Nephron progenitor cell (in vitro differentiated cells): ENCODE measurements around the gene MBNL2.
A peak's percentile ranks its signal among the peaks of the same experiment; 100 is the strongest.

Experiments
- DNase-seq: peaks from one replicate; pipeline ENCODE4 v3.0.0; 2021
- H3K27ac Mint-ChIP-seq: 2 replicates; pipeline ENCODE4 v1.8.0; 2021; ENCODE audit warnings: mild to moderate bottlenecking, moderate library complexity, mixed read lengths
- H3K27me3 Mint-ChIP-seq: 2 replicates; pipeline ENCODE4 v1.8.0; 2021; ENCODE audit warnings: mild to moderate bottlenecking, low read depth, mixed read lengths; ENCODE audit not compliant: poor library complexity
- H3K36me3 Mint-ChIP-seq: 2 replicates; pipeline ENCODE4 v1.8.0; 2021; ENCODE audit warnings: low read depth, mixed read lengths
- H3K4me1 Mint-ChIP-seq: 2 replicates; pipeline ENCODE4 v1.8.0; 2021; ENCODE audit warnings: mixed read lengths
- H3K4me3 Mint-ChIP-seq: 2 replicates; pipeline ENCODE4 v1.8.0; 2021; ENCODE audit warnings: mild to moderate bottlenecking, moderate library complexity, mixed read lengths
- H3K9me3 Mint-ChIP-seq: 2 replicates; pipeline ENCODE4 v1.8.0; 2021; ENCODE audit warnings: mild to moderate bottlenecking, moderate library complexity, mixed read lengths
- TF ChIP-seq, protein P1 (sequence below): fragments of 200-600 bp; sonication (generic); IDR thresholded peaks from 2 replicates; pipeline ENCODE4 v1.5.0; 2021; ENCODE audit warnings: antibody characterized with exemption

Gene MBNL2

DNA sequence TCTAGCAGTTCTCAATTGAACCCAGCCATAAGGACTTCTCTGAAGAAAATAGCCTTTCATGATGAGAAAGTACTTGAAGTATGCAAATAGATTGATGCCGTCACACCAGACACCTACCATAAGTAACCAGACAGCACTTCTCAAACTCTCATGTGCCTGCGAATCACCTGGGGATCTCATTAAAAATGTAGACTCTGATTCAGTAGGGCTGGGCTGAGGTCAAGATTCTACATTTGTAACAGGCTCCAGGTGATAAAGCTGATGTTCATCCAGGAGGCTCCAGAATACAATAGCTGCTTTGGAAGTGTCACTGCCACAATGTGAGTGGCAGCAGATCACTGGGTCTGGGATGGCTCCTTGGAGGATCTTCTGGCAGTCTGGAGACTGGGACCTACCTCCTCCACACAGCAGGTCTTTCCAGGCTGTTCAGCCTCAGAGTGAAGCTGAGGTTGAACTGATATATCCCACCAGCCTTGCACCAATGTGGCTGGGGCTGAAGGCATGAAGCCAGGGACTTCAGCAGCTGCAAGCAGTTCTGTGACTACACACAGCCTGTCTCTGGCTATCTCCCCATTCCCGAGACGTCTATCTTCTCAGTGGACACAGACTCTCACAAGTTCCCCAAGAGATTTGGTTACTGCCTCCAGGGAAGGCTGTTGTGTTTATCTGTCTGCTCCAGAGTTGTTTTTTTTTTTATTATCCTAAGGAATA is 9.1 kb downstream of the MBNL2 start:
- DNase-seq, result no peak
- Mint-ChIP-seq H3K9me3 (peaks cover 27% of the 10 kb centered on the region), H3K4me3 (no peak overlapping the region), H3K27ac (no peak overlapping the region), H3K4me1 (peaks cover 43% of the 10 kb centered on the region), H3K36me3 (peaks cover 75% of the 10 kb centered on the region), H3K27me3 (no peaks in the 10 kb centered on the region)
- TF ChIP-seq, protein P1, sequence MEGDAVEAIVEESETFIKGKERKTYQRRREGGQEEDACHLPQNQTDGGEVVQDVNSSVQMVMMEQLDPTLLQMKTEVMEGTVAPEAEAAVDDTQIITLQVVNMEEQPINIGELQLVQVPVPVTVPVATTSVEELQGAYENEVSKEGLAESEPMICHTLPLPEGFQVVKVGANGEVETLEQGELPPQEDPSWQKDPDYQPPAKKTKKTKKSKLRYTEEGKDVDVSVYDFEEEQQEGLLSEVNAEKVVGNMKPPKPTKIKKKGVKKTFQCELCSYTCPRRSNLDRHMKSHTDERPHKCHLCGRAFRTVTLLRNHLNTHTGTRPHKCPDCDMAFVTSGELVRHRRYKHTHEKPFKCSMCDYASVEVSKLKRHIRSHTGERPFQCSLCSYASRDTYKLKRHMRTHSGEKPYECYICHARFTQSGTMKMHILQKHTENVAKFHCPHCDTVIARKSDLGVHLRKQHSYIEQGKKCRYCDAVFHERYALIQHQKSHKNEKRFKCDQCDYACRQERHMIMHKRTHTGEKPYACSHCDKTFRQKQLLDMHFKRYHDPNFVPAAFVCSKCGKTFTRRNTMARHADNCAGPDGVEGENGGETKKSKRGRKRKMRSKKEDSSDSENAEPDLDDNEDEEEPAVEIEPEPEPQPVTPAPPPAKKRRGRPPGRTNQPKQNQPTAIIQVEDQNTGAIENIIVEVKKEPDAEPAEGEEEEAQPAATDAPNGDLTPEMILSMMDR, result no peak

DNA sequence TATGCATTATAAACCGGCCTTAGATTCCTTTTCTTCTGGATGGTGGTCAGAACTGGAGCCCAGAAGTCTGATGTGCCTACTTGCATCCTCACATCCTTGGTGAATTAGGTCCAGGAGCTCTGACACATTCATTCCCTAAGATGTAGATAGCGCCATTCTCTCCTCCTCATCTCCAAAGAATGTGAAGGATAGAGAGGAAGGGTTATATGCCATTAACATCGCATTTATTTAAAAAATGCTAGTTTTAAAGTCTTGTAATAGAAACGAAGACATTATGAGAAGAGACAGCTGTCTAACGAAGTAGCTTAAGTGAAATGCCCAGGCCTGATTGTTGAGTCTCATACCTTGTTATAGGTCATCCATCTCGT is 9.7 kb downstream of the MBNL2 start:
- no peak for DNase-seq
- H3K4me1 Mint-ChIP-seq, result peaks cover 43% of the 10 kb centered on the region
- H3K9me3 Mint-ChIP-seq, result peaks cover 27% of the 10 kb centered on the region
- peaks cover 79% of the 10 kb centered on the region for H3K36me3 Mint-ChIP-seq
- TF ChIP-seq, protein P1, result no peak
- no peaks in the 10 kb centered on the region for H3K27me3 Mint-ChIP-seq
- H3K4me3 Mint-ChIP-seq, result no peak overlapping the region
- no peak overlapping the region for H3K27ac Mint-ChIP-seq

DNA sequence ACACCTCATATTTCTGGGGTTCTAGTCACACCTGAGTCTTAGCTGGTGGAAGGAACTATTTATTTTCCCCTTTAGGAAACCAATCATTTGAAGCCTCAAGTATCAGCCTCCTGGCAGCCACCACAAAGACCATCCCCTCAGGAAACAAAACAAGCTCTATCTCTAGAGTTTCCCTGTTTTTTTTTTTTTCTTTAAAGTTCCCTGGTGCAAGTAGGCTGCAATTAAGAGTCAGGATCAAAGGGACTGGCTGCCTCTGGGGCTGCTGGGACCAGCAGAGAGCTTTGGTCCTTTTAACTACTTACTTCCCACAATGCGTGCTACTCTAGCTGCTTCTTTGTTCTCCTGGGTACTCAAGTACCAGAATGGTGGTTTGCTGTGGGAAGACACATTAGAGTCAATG is 11.4 kb downstream of the MBNL2 start:
- Mint-ChIP-seq H3K36me3 (peaks cover 69% of the 10 kb centered on the region), H3K27ac (no peak overlapping the region), H3K27me3 (no peaks in the 10 kb centered on the region), H3K4me1 (peaks cover 38% of the 10 kb centered on the region), H3K4me3 (no peak overlapping the region), H3K9me3 (peaks cover 27% of the 10 kb centered on the region)
- TF ChIP-seq, protein P1, result no peak
- no peak for DNase-seq

DNA sequence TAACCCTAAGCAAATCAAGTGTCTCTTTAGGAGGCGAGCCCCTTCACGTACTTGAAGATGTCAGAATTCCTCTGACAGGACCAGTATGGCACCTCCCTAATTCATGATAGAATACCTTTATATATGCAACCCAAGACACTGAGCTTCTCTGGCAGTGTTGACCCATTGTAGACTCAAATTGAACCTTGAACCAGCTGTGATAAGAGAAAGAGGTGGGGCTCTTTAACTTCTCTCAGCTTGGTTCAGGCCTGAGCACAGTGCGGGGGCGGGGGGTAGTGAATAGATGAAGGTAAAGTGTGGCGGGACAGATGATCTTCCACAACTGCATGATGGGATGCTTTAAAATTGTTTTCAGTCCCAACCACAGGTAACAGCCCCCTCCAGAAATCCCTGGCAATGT is 12.1 kb downstream of the MBNL2 start:
- Mint-ChIP-seq H3K9me3 (peaks cover 27% of the 10 kb centered on the region), H3K36me3 (peaks cover 68% of the 10 kb centered on the region), H3K27ac (peak overlapping the region; percentile 95), H3K4me1 (peaks cover 38% of the 10 kb centered on the region), H3K4me3 (peak overlapping the region; percentile 29), H3K27me3 (no peaks in the 10 kb centered on the region)
- TF ChIP-seq, protein P1, result no peak
- DNase-seq, result no peak

DNA sequence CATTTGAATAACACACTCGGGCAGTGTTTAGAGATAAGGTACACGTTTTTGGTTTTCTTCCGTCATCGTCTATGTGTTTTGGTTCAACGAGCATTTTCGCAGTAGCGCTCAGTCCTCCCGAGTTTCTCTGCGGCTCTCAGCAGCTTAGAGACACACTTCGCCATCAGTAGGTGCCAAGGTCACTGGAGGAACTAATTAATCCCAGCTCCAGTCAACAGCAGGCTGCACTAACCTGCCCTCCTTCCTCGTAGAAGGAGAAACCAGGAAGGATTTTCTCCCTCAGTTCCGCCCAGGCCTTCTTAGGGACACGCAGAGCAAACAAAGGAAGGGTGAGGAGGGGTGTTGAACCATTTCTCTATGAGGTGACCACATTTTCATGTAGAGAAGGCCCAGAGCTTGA is 12.6 kb downstream of the MBNL2 start:
- TF ChIP-seq, protein P1, result no peak
- H3K27ac Mint-ChIP-seq, result peak overlapping the region; percentile 95
- peaks cover 42% of the 10 kb centered on the region for H3K4me1 Mint-ChIP-seq
- peak overlapping the region; percentile 29 for H3K4me3 Mint-ChIP-seq
- H3K9me3 Mint-ChIP-seq, result peaks cover 25% of the 10 kb centered on the region
- H3K36me3 Mint-ChIP-seq, result peaks cover 63% of the 10 kb centered on the region
- no peak for DNase-seq
- no peaks in the 10 kb centered on the region for H3K27me3 Mint-ChIP-seq
